Fibroblast of peridontal ligament (primary cell): ENCODE results near the gene PLP2.

Experiments used
- DNase-seq: peaks from one replicate; pipeline ENCODE4 v3.0.0-alpha.2; 2010; ENCODE audit errors: extremely low read depth

Gene PLP2

GRCh38 chrX:49186125-49187027 is 14.7 kb downstream of the PLP2 start, which contains the start of gene PRICKLE3:
Gene PRICKLE3 (minus strand): TSS chrX:49186373. CDS start chrX:49186297, 76 bp downstream.
- peak; percentile 41 for DNase-seq

DNA sequence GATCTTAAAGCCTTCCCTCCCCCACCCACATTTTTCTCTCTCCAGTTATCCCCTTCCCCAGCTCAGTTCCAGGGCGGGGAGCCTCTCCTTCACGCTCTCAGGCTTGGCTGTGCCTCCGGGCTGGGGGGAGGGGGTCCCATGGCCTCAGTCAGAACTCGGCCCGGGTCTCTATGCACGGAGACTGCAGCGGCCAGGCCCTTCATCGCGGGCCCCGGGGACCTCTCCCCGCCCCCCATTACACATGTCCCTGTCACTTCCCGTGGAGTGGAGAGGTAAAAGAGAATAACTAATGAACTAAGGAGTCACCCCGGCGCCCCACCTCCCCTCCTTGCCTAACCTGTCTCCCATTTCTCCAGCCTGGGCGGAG is 15.3 kb downstream of the PLP2 start:
- no peak for DNase-seq

DNA sequence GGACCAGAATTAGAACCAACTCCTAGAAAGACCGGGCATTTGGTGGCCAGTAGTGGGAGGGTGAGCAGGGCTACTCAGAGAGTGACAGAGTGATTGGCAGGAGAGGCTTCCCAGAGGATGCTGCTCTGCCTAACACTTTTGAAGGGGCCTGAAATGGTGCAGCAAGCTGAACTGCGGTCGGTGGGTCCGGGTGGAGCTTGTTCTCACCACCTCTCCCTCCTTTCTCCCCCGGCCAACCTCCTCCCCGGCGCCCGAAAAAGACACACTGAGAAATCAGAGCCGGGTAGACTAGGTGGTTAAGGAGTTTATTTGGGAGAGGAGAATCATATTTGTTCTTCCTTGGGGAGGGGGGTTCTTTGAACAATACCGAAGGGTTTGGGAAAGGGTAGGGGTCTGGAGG is 15.8 kb downstream of the PLP2 start:
- DNase-seq = no peak

DNA sequence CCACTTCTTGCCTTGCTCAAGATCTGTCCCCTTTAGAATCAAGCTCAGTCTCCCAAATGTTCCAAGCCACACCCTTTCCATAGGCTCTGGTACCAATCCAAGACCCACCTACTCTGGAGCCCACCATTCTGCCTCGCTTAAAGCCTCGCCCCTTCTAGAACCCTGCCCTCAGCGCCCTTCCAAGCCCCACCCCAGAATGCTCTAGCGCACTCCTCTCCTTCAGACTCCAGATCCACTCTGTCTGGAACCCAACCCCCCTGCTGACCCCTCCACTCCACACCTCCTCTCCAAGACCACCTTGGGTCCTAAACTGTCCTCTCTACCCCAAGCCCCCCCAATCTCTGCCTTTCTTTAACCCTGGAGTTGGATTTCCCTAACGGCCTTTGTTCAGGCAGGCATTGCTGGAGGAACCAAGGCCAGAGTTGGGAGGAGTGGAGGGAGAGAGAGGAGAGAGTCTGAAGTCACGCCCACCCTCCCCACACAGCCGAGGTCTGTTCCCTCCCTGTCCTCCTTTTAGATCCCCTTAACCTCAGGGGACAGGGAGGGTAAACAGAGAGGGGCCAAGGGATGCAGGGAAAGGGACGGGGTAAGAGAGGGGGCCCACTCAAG is 16.9 kb downstream of the PLP2 start:
- no peak for DNase-seq

GRCh38 chrX:49189606-49190005 is 17.9 kb downstream of the PLP2 start:
- DNase-seq = no peak

DNA sequence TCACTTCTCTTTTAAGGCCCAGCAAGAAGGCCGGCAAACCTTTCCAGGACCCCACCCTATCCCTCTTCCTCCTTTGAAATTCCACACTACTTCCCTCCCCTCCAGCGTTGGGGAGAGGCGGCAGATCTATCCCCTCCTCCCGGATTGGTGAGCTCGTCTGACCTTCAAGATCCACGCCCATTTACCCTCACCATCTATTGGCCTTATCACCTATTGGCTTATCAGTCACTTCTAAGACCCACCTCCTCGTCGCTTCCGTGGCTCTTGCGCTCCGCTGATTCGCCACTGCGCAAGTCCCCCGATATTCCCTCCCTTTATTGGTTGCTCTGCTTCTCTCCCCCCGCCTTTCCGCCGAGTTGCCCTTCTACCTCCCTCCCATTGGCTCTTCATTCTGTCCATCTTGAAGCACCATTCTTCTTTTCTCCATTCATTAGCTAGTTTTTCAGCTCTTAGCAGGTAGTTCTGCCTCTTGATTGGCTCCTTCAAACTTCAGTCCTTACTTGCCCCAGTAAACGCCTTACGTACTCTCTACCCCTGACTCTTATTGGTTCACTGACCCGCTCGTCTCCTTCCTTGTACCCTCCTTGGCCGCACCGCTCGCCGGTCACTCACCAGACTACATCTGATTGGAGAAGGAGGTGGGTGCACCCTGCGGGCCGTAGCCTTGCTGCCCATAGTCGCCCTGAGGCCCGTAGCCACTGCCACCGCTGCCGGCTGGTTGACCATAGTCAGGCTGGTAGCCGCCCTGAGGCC is 19.3 kb downstream of the PLP2 start:
- peak; percentile 99 for DNase-seq

- DNase-seq = no peak
These were observed 19.9 kb downstream of the PLP2 start for GRCh38 chrX:49191574-49192011.

- peak; percentile 38 for DNase-seq
These were observed 21.1 kb downstream of the PLP2 start for GRCh38 chrX:49192722-49193328.

DNA sequence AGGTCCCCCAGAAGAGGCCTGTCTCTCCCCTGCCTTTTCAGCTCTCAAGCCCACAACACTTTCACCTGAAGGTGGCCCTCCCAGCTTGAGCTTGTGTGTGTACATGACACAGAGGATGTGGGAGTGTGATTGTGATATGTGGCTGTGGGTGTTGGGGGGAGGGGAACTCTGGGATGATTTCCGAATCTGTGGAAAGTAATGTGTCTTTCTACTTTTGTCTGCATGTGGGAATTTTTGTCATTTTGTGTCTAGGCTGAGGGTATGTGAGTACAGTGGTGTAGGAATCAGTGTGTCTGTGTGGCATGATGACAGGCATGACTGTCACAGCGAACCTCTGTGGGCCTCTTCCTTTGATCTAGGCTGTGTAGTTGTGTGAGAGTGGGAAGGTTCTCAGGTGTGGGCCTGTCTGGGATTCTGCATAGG is 21.9 kb downstream of the PLP2 start:
- no peak for DNase-seq

- no peak for DNase-seq
These were observed 25.9 kb downstream of the PLP2 start for GRCh38 chrX:49197543-49198087.

- DNase-seq = no peak
These were observed 27.0 kb downstream of the PLP2 start for GRCh38 chrX:49198540-49199314.

GRCh38 chrX:49199315-49199595 is 27.6 kb downstream of the PLP2 start:
- no peak for DNase-seq

GRCh38 chrX:49199906-49200771 is 28.4 kb downstream of the PLP2 start, which contains the start of gene SYP:
Gene SYP (minus strand): TSS chrX:49200193. CDS start chrX:49200186, 7 bp downstream.
- peak; percentile 67 for DNase-seq

DNA sequence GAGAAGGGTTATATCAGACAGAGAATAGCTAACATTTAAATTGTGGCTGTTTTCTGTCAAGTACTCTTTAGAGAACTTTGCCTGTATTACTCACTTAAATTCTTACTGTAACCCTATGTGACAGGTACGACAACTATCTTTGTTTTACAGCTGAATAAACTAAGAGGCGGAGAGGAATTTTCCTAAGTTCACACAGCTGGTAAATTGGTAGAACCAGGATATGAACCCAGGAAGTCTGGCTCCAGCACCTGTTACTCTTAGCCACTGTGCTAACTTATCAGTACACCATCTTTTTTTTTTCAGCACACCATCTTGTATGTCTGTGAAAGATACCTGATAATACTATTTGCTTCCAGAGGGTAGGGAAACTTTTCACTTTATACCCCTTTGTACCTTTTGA is 30.3 kb downstream of the PLP2 start:
- DNase-seq = no peak

- DNase-seq = no peak
These were observed 31.8 kb downstream of the PLP2 start for GRCh38 chrX:49203536-49203935.

DNA sequence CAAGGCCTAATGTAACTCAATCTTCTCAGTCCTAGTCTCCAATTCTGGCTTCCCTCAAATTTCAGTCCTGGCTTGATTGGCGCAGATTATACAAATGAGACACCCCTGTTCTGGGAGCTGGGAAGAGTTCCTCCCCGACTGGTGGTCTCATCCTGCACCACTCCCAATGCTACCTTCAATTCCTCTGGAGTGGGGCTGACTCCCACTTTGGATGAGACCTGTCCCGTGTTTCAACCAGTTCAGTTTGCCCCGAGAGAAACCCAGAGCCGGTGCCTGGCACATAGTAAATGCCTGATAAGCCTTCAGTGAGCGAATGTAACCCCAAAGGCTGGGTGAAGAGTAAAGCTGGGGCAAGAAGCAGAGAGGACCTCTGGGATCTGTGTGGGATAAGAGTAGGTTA is 32.3 kb downstream of the PLP2 start:
- no peak for DNase-seq

- DNase-seq = no peak
These were observed 33.0 kb downstream of the PLP2 start for GRCh38 chrX:49204709-49205108.

GRCh38 chrX:49205443-49205842 is 33.7 kb downstream of the PLP2 start:
- DNase-seq = no peak

DNA sequence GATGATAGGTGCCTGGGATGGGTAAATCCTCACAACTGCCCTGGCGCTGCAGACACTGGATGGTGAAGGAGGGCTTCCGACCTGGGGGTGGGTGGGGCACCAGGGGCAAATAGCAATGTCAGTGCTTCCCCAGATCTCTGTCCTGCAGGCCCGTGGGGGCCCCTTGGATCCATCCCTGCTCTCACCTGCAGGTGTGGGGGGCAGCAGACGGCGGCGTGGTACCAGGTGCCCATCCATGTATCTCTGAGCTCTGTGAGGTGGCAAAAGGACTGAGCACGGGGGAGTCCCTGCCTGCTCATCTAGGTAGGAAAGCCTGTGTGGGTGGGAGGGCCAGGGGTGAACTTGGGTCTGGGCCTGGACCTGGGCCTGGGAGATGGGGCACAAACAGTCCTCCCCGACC is 34.8 kb downstream of the PLP2 start:
- DNase-seq = no peak

GRCh38 chrX:49208399-49208798 is 36.7 kb downstream of the PLP2 start:
- DNase-seq = no peak
